GF-D8 (cell line): Measurements from ENCODE around the gene OR2A42.
"Not testable (repeated sequence)": the region's sequence is repeated elsewhere in the genome, so short reads cannot be mapped to it uniquely, and the experiment has no call there.

Source experiments
- DNase-seq: peaks from one replicate; lab custom pipeline; 2025; lab: John Stamatoyannopoulos, UW

The OR2A42 gene, protein sequence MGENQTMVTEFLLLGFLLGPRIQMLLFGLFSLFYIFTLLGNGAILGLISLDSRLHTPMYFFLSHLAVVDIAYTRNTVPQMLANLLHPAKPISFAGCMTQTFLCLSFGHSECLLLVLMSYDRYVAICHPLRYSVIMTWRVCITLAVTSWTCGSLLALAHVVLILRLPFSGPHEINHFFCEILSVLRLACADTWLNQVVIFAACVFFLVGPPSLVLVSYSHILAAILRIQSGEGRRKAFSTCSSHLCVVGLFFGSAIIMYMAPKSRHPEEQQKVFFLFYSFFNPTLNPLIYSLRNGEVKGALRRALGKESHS

DNA sequence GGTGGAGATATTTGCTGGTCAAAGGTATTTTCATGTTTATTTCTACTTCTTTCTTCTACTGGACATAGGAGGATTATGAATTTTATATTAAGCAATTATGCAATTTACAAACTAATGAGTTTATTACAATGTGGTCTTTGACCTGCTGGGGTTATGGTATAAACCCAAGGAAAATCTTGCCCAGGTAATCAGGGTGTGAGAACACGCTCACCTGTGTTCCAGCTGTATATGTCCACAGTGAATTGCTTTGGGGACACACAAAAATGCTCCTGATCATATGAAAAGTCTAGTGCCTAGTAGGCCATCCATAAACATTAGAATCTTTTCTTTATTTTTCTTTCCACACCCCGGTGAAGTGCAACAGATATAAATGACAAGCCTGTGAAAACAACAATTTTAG lies at the start of gene OR2A42:
Gene OR2A42 (minus strand): TSS at position 241 of the 400 bp plus-strand sequence. CDS start 6,762 bp downstream, outside the sequence.
- DNase-seq: not testable (repeated sequence)

DNA sequence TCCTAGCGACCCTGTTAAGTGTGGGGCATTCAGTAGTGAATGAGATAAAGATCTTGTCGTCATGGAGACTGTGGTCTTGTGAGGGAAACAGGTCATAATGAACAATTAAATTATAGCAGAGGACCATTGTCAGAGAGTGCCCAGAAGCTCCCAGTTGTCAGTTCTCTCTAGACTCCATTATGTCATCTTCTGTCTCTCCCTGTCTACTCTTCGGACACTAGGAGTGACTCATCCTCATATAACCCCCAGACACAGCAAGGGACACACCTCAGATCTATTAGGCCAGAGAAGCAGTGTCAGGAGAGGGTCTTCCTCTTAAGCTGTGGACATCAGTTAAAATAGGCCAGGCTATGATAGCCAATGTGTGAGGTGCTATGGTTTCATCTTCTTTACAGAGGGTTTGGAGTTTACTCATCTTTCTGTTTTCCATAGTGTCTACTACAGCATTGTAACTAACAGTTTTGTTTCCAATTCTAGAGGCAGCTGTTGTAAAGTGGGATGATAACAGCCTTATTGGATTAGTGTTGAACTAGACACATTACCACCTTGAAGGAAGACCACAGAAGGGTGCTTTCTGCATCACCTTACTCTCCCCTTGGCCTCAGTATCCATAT lies 47.9 kb upstream of the OR2A42 start:
- not testable (repeated sequence) for DNase-seq

DNA sequence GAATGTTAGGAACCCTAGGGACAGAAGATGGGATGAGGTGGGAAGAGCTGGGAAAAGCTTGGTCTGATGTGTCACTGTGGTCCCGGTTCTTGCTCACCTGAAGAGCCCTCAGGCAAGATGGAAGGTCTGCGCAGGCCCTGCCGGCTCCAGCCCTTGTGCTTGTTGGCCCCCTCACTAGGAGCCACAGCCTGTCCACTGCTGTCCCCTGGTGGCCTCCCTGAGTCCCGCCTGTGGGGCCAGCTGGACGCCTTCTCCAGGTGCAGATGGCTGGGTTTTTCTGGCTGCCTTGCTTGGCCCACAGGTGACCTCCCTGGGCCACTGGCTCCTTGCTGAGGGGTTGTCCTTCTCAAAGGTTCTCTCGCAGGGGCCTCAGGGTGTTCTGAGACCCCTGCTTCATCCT lies 44.3 kb upstream of the OR2A42 start:
- not testable (repeated sequence) for DNase-seq

DNA sequence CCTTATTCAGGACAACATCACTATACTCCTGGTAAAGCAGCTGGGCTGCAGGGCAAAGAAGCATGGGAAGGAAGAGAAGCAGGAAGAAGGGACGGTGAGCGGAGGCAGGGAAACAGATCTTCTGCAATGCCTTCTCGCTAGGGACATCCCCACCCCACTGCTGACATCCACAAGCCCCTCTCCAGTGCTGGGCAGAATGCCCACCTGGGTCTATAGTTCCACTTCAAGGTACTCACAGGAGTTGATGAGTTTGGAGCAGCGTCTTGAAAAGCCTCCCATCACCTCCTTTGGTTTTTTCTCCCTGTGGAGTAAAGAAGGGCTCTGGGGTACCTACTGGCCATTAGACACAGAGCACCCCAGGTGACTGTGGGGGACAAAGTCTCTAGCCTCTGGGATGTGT lies 43.1 kb upstream of the OR2A42 start:
- DNase-seq: not testable (repeated sequence)

DNA sequence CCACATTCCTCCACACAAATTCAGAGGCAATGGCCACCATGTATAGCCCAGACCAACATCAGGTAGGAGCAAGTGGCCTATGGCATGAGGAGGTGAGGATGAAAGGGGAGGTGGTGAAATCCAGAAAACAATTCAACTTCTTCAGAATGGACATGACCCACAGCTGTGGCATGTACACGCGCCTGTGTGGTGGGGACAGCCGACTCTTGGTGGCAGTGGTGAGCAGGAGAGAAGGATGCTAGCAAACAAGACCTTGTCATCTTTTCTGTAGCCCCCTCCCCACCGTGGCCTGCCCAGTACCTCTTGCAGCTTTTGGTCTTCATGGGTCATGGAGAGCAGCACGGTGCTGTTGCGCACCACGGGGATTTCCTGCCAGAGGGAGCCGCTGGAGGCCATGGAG lies 42.6 kb upstream of the OR2A42 start:
- DNase-seq: not testable (repeated sequence)

DNA sequence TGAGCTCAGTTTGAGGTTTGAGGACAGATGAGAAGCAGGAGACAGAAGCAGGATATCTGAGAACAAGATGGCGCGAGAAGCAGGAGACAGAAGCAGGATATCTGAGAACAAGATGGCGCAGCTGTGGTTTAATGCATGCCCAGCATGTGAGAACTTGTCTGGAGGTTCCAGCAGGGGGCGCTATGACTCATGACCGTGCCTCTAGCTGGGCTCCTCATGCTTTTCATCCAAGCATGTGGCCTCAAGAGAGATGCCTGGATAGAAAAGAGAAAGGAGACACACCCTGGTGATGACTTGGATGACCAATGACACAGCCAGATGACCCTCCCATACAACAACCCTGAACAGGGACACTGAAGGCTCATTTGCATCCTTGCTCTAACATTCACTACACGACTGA lies 40.6 kb upstream of the OR2A42 start:
- DNase-seq: not testable (repeated sequence)

DNA sequence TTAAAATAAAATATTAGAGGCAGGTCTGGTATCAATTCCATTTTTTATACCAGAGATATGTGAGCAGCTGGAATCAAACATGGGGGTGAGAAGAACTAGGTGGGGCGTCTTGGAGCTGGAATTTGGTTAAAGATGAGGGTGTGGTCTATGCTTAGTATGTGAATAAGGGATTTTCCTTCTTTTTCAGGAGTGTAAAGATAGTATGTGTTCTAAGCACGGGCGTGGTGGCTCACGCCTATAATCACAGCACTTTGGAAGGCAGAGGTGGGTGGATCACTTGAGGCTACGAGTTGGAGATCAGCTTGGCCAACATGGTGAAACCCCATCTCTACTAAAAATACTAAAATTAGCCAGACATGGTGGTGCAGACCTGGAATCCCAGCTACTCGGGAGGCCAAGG lies 35.9 kb upstream of the OR2A42 start:
- not testable (repeated sequence) for DNase-seq

DNA sequence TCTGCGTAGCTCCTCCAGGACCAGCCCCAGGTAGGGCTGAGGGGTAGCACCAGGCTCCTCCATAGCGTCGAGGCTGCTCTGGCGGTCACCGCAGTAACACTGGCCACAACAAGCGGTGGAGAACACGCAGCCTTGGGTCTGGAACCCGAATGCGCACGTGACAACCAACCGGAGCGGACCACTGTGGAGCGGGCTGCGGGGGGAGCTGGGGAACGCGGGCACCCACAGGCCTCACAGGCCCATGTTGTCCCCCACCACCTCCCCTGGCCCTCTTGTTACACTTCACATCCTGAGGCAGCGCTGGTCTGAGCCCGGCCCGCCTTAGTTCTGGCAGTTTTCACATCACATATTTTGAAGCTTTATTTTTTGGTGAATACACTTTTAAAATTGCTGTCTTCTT lies 29.8 kb upstream of the OR2A42 start, which contains the start of gene CTAGE8:
Gene CTAGE8 (minus strand): TSS at position 101 of the 400 bp plus-strand sequence. CDS start 38 bp downstream, at position 63.
- DNase-seq: not testable (repeated sequence)

DNA sequence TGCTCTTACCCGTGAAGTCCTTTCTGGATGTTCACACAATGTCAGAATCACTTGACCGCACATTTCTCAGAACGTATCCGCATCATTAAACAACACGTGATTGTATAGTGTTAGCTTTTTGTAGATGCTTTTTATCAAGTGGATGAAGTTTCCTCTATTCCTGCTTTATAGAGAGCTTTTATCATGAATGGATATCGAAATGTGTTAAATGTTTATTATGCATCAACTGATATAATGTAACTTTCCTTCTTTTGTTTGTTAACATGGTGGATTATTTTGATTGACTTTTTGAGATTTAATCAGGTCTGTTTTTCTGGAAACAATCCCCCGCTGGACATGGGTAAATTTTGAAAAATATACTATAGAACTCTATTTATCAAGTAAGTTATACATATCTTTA lies 25.3 kb upstream of the OR2A42 start, which contains the start of gene OR2A7:
Gene OR2A7 (minus strand): TSS at position 101 of the 400 bp plus-strand sequence. CDS start 5,164 bp downstream, outside the sequence.
- not testable (repeated sequence) for DNase-seq

DNA sequence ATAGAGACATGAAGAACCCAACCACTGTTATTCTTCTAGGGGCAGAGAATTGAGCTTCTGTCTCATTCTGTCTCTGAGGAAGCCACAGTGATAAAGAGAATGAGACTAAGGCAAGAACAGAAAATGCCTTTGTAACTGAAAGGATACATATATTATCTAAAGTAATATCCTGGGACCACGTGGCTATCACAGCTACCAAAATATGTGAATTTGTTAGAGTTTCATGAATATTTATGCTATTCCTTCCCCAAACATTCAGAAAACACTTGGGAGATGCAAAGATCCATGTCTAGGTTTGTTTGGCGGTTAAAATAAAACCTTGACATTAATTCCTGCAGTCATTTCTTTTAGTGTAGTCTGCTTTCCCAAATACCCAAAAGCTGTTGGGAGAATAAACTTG lies 22.7 kb upstream of the OR2A42 start:
- DNase-seq: not testable (repeated sequence)

DNA sequence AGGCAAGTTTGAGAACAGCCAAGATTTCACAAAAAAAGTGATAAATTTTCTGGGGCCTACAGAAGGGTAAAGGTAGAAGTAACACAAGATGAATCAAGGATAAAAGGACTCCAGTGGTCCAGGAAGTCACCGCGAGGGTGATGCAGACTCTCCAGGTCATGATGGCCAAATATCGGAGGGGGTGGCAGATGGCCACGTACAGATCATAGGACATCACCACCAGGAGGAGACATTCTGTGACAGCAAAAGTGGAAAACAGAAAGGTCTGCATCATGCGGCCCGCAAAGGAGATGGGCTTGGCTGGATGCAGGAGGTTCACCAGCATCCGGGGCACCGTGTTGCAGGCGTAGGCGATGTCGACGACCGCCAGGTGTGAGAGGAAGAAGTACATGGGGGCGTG lies 19.7 kb upstream of the OR2A42 start:
- not testable (repeated sequence) for DNase-seq

DNA sequence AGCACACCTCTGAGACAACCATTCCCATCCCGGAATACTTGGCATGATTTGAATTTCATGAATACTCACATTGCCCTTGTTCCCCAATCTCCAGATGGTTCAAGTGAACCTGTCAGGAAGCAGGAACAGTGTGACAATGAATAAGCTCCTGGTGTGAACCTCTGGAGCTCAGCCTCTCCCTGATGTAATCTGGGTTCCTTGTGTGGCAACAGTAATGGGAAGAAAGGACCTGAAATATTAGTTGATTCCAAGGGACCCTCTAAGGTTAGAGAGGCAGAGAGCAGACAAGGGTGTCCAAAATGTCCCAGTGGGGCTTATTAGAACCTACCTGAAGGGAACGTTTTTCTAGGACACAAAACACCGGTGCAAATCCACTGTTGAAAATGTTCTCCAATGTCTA lies 16.7 kb upstream of the OR2A42 start:
- no peak for DNase-seq

DNA sequence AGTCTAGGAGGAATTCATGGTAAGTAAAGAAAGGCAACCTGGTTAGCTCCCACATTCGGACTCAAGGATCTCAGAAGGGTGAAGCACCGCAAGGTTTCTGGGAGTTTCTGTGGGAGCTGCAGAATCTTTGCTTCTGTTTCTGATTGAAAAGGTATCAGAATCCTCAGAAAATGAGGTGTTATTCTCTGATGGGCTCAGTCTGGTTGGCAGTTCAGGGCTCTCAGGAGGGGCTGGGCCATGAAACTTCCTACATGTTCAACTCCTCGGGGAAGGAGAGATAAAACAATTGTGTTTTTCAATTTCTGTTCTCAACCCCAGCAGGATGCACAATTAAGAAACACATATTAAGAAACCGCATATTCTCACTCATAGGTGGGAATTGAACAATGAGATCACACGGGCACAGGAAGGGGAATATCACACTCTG lies 16.1 kb upstream of the OR2A42 start:
- DNase-seq: no peak

DNA sequence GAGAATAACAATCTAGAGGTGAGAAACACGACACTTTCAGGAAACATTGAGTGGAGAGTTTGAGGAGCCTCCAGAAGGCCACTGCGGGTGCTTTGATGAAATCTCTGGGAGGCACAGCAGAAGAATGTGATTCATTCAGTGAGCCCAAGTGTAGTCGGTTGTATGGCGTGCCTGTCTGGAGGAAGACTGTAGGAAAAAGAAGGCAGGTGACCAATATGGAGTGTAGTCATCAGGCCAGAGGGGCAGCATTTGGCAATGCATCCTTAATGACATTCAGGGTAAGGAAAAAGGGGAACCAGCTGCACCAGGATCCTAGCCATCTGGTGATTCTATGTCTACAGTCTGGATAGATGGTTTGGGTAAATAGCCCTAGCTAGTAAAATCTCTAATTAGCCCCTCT lies 12.9 kb upstream of the OR2A42 start:
- not testable (repeated sequence) for DNase-seq

DNA sequence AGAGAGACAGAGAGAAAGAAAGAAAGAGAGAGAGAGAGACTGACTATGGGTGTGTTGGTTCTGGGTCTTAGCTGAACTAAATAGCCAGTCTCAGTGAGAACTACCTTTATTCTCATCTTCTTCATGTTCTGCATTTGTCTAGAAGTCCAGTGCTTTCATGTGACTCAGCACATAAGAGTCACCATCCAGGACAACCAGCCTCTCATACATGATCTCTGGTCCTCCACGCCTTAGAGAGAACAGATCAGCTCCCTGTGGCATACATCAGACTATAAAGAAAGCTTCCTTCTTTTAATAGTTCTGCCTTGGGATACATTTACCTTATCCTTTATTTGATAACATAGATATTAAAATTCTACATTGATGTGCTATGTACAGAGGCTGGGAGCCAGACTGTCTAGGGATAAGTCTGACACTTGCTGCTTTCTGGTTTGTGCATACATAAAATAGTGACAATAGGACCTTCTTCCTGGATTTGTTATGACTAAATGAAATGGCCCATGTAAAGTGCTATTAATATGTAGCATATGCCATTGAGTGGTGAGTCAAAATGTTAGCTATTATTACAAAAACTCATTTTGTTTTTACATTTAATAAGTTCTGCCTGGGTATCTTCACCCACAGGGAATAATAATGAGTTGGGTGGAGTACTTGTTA lies 8.4 kb upstream of the OR2A42 start:
- not testable (repeated sequence) for DNase-seq

DNA sequence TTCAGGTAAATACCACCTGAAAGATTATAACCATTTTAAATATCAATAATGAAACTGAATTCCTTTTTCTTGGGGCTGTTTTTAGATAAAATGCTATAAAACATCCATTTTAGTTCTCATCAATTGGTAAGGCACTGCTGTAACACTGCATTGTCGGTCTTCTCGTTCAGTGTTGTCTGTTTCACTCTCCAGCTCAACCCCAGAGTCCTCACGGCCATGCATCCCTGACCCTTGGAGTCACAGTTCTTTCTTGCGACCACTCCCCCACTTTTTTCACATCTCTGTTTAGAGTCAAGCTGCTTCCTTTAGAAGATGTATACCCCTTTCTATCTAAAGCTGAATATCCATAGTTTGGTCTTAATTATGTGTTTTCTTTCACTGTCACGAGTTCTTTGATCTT lies 7.6 kb upstream of the OR2A42 start:
- DNase-seq: not testable (repeated sequence)

DNA sequence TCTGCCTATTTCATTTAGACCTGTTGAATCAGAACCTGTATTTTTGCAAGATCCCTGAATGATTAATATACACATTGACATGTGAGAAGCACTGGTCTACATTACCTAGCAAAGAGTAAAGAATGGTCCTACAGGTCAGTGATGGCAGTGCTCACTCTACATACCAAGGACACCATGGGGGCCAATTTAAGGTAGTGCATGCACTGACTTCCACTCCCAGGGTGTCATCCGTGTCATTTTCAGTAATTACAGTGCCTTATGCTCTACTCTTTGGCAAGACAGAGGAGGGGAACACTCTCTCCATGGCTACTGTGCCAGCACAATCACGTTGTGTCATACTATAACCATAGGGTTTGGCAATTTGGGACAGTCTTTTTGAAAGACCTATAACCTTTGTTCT lies 6.0 kb upstream of the OR2A42 start:
- DNase-seq: not testable (repeated sequence)

DNA sequence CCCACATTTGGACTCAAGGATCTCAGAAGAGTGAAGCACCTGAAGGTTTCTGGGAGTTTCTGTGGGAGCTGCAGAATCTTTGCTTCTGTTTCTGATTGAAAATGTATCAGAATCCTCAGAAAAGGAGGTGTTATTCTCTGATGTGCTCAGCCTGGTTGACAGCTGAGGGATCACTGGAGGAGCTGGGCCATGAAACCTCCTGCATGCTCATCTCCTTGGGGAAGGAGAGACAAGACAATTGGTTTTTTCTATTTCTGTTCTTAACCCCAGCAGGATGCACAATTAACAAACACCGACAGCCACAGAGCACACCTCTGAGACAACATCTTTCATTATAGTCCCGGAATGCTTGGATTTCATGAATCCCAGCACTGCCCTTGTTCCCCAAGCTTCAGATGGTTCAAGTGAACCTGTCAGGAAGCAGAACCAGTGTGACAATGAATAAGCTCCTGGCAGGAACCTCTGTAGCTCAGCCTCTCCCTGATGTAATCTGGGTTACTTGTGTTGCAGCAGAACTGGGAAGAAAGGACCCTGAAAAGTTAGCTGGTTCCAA lies 799 bp downstream of the OR2A42 start:
- not testable (repeated sequence) for DNase-seq

DNA sequence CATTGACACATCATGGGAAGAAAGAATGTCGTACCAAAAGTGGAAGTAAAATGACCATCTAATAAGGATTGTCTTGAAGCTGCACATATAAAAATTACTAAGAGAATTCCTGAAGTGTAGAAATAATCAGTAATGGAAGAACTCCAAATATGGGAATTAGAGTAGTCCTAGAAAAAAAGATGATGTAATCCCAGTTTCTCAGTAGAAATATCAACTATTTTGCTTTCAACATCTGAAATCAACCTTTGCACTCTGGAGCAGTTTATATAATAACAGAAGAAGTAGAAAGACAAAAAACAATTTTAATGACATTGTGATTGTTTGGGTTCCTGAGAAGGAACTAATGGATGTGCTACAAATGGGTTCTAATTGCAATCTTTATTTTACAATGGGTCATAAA lies 6.4 kb downstream of the OR2A42 start:
- not testable (repeated sequence) for DNase-seq

DNA sequence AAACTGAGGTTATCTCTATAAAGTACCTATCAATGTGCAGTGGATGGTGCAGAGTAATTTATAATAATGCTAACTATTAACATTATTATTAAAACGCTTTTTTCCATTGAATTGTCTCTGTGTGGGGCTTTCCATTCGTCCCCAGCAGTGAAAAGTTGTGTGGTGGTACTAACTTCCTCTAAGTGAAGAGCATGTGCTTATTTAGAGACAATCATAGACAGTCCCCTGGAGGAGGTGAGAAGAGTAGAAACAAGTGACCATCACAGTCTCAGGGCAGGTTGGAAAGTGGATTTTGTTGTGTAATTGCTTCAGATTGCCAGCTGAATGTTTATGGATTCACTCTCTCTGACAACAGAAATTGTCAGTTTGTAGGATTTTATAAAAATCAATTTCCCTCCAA lies 8.4 kb downstream of the OR2A42 start:
- DNase-seq: not testable (repeated sequence)

DNA sequence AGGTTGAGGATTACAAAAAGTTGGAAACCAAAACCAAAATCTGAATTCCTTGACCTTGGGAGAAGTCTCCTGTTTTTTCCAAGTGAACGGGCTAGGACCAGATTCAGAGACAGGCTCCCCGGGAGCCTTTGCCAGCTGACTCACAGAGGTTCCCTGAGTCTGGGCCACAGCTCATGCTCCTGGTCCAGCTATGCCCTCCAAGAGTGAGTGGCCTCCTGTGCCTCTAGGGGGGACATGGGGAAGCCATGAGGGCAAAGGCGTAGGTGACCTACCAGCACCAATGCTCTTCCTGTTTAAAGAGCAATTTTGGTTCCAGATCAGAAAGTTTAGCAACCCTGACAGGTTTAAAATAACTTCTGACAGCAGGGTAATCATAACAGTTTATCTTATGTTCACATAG lies 10.6 kb downstream of the OR2A42 start:
- DNase-seq: not testable (repeated sequence)

DNA sequence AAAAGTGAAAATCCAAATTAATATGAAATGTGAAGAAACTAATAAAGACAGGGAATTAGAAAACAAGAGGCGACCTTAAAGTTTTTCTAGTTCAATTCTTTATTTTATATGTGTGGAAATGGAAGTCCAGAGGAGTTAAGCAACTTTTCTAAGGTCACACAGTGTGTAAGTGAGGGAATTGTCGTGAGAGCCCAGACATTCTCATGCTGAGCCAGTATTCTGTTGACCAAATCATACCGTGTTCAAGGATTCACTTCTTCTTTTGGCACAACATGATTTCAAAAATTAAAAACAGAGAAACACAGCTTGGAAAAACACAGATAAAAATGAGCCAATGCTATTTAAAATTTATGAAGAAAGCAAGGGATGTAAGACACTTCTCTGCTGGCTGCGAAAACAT lies 12.5 kb downstream of the OR2A42 start:
- not testable (repeated sequence) for DNase-seq
